ENCODE measurements around the gene ME3. TPM values are rescaled to one million over a fixed set of nuclear protein-coding genes. Genes with fewer than 3 reads are reported as not detected.

The ME3 gene
- total RNA-seq, 1 experiment from 2014 or later: 35.3 TPM

GRCh38 chr11:86688398-86689179 is 16.2 kb upstream of the ME3 start:
- peaks cover 8% of the 10 kb centered on the region; the same call in 1 of the 2 replicates for H3K4me1 ChIP-seq (ENCODE audit: control insufficient read depth, insufficient read depth, low read length)
- H3K27me3 ChIP-seq (ENCODE audit: control insufficient read depth, insufficient read depth, low read length): no peaks in the 10 kb centered on the region
- TF ChIP-seq CTCF (IDR thresholded peaks at IDR 0.05) (0 out of 2 replicates have a peak, but pooled peaks have one; percentile 6), POLR2AphosphoS5 (IDR thresholded peaks at IDR 0.05; ENCODE audit: low read depth, low read length) (no peak), TCF7L2 (IDR thresholded peaks at IDR 0.05; ENCODE audit: low read depth, low read length) (no peak)
- no peaks in the 10 kb centered on the region for H3K36me3 ChIP-seq (ENCODE audit: control insufficient read depth, insufficient read depth, low read length)
- POLR2A ChIA-PET: interaction anchor here (0.6 kb wide), 2 partner anchors 51 to 111 kb away, joined by 3 read pairs; no protein-coding TSS in a partner anchor
- BruUV-seq (replicated peaks): no TSS peak
- DNase-seq (ENCODE audit: low read depth, low spot score) (no peak), ATAC-seq (peak; percentile 75)
- no peak overlapping the region for H3K4me3 ChIP-seq (ENCODE audit: low read depth in 2 of 2, low read length in 2 of 2)
- intact Hi-C loops (cut with micrococcal nuclease; ENCODE audit: unreplicated experiment): no loop called here
- in situ Hi-C loops (cut with HindIII; ENCODE audit: low pct_unique_long_range_greater_than_20kb, low sequenced_read_pairs): no loop called here
- peaks cover 4% of the 10 kb centered on the region; the same call in 1 of the 2 replicates for H3K9me3 ChIP-seq (ENCODE audit: control insufficient read depth, insufficient read depth, low read depth, low read length)
- H3K27ac ChIP-seq (ENCODE audit: low read length): peak overlapping the region; percentile 68
- CTCF ChIA-PET: no interaction called here

- Histone ChIP-seq H3K4me3 (ENCODE audit: low read depth in 2 of 2, low read length in 2 of 2) (no peak overlapping the region), H3K27ac (ENCODE audit: low read length) (peak overlapping the region; percentile 68), H3K36me3 (ENCODE audit: control insufficient read depth, insufficient read depth, low read length) (no peaks in the 10 kb centered on the region), H3K4me1 (ENCODE audit: control insufficient read depth, insufficient read depth, low read length) (peaks cover 8% of the 10 kb centered on the region; the same call in 1 of the 2 replicates), H3K27me3 (ENCODE audit: control insufficient read depth, insufficient read depth, low read length) (no peaks in the 10 kb centered on the region), H3K9me3 (ENCODE audit: control insufficient read depth, insufficient read depth, low read depth, low read length) (peaks cover 4% of the 10 kb centered on the region; the same call in 1 of the 2 replicates)
- ChIA-PET CTCF (no interaction called here), POLR2A (no interaction called here)
- intact Hi-C loops (cut with micrococcal nuclease; ENCODE audit: unreplicated experiment): no loop called here
- ATAC-seq: no peak
- no peak for TF ChIP-seq POLR2AphosphoS5 (IDR thresholded peaks at IDR 0.05; ENCODE audit: low read depth, low read length)
- no peak for TF ChIP-seq TCF7L2 (IDR thresholded peaks at IDR 0.05; ENCODE audit: low read depth, low read length)
- no peak for TF ChIP-seq CTCF (IDR thresholded peaks at IDR 0.05)
- TF ChIP-seq REST (IDR thresholded peaks at IDR 0.05; ENCODE audit: insufficient read depth in 1 of 2, low read depth in 2 of 2, low read length in 1 of 2): no peak
- TF ChIP-seq SIN3A (IDR thresholded peaks at IDR 0.05; ENCODE audit: borderline replicate concordance, insufficient read depth, low read depth, low read length): no peak
- DNase-seq (ENCODE audit: low read depth, low spot score): no peak
- no TSS peak for BruUV-seq (replicated peaks)
- in situ Hi-C loops (cut with HindIII; ENCODE audit: low pct_unique_long_range_greater_than_20kb, low sequenced_read_pairs): no loop called here
Measured at GRCh38 chr11:86687185-86687778, 14.9 kb upstream of the ME3 start.
